Astrocyte (in vitro differentiated cells and primary cell): ENCODE data around the gene ADAMTS16.

Source experiments
- EZH2 ChIP-seq: IDR thresholded peaks from 2 replicates; pipeline ENCODE4 v1.6.1; 2012; ENCODE audit warnings: mild to moderate bottlenecking, low read length, inconsistent platforms; ENCODE audit not compliant: insufficient read depth
- TF ChIP-seq, protein P1 (sequence below): IDR thresholded peaks from 2 replicates; pipeline ENCODE4 v1.5.1; 2011; ENCODE audit warnings: low read depth, mild to moderate bottlenecking, inconsistent platforms, low read length, moderate library complexity; ENCODE audit not compliant: insufficient read depth

DNA sequence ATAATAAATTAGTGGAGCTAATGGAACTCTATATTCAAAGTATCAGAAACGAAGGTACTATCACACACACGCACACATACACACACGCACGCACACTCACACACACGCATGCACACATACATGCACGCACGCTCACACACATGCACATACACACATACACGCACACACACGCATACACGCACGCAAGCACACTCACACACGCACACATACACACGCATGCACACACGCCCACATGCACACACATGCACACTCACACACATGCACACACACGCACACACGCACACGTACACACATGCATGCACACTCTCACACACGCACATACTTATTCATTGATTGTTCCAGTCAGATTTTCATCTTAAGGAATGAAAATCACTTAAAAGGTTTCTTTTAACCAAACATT lies 212.5 kb downstream of the ADAMTS16 start:
- TF ChIP-seq, protein P1, sequence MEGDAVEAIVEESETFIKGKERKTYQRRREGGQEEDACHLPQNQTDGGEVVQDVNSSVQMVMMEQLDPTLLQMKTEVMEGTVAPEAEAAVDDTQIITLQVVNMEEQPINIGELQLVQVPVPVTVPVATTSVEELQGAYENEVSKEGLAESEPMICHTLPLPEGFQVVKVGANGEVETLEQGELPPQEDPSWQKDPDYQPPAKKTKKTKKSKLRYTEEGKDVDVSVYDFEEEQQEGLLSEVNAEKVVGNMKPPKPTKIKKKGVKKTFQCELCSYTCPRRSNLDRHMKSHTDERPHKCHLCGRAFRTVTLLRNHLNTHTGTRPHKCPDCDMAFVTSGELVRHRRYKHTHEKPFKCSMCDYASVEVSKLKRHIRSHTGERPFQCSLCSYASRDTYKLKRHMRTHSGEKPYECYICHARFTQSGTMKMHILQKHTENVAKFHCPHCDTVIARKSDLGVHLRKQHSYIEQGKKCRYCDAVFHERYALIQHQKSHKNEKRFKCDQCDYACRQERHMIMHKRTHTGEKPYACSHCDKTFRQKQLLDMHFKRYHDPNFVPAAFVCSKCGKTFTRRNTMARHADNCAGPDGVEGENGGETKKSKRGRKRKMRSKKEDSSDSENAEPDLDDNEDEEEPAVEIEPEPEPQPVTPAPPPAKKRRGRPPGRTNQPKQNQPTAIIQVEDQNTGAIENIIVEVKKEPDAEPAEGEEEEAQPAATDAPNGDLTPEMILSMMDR = no peak
- no peak for TF ChIP-seq EZH2
